ENCODE results near the gene ZBTB44.

The ZBTB44 gene

DNA sequence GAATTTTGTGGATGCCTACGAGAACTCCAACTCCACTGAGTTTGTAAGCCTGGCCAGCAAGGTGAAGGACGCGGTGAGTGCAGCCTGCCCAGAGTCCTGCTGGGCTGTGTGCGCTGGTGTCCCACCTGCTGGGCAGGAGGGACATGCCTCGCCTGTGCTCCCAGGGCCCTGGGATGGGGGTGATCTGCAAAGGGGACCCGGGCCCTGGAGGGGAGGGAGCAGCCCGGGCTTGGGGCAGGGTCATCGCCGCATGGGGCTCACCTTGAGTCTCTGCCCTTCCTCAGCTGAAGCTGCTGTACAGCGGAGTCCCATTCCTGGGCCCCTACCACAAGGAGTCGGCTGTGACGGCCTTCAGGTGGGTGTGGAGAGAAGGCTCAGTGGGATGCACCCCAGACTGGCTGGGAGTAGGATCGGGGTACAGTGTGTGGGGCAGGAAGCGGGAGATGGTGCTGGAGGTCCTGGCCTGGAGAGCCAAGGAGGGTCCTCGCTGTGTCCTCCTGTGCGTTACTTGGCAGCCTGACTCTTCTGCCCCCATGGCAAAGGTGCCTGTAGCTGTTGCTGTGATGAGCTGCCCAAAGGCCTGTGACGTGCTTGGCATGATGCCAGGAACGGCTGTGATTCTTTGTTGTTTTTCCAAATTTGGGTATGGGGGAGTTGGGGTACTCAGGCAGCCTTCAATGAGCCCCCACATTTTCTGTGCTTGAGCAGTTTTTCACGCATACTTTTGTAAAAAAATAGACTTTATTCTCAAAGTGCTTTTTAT is 126.0 kb downstream of the ZBTB44 start:
- TF ChIP-seq, protein P1, sequence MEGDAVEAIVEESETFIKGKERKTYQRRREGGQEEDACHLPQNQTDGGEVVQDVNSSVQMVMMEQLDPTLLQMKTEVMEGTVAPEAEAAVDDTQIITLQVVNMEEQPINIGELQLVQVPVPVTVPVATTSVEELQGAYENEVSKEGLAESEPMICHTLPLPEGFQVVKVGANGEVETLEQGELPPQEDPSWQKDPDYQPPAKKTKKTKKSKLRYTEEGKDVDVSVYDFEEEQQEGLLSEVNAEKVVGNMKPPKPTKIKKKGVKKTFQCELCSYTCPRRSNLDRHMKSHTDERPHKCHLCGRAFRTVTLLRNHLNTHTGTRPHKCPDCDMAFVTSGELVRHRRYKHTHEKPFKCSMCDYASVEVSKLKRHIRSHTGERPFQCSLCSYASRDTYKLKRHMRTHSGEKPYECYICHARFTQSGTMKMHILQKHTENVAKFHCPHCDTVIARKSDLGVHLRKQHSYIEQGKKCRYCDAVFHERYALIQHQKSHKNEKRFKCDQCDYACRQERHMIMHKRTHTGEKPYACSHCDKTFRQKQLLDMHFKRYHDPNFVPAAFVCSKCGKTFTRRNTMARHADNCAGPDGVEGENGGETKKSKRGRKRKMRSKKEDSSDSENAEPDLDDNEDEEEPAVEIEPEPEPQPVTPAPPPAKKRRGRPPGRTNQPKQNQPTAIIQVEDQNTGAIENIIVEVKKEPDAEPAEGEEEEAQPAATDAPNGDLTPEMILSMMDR (IDR thresholded peaks at IDR 0.05; ENCODE audit: borderline replicate concordance, insufficient read depth, low read depth, low read length): no peak
- H3K4me3 ChIP-seq (ENCODE audit: low read depth, low read length): no peak overlapping the region

DNA sequence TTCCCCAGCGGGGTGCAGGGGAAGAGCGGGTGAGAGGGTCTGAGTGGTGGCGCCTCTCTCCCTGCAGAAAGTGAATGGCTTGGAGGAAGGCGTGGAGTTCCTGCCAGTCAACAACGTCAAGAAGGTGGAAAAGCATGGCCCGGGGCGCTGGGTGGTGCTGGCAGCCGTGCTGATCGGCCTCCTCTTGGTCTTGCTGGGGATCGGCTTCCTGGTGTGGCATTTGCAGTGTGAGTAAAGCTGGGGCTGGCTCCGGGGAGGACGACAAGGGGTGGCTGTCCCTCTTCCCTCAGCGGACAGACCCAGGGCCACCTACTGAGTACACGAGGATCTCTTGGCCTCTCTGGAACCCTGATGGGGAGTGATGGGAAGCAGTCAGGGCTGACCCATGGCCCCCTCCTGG is 126.7 kb downstream of the ZBTB44 start:
- TF ChIP-seq, protein P1 (IDR thresholded peaks at IDR 0.05; ENCODE audit: borderline replicate concordance, insufficient read depth, low read depth, low read length): no peak

DNA sequence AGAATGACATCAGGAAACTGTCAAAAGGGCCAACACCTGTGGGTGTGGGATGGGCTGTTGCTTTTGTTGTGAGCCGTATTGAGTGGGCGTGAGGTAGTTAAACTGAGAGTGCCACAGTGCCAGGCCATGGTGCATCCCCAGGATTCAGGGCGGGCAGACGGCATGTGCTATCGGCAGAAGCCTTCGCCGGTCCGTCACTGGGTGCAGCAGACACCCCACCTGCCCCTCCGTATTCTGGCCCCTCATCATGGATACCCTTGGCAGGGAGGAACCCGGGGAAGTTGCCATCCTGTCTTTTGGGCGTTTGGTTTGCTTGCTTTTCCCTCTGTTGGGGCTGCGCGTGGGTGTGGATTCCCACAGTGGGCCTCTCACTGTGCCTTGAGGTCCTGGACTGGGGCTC is 127.6 kb downstream of the ZBTB44 start:
- H3K4me3 ChIP-seq (ENCODE audit: low read depth, low read length): no peak overlapping the region
- TF ChIP-seq, protein P1 (IDR thresholded peaks at IDR 0.05; ENCODE audit: borderline replicate concordance, insufficient read depth, low read depth, low read length): no peak

More for the DNA sequence above, 126.7 kb downstream of the ZBTB44 start:
- no peak overlapping the region for H3K4me3 ChIP-seq (ENCODE audit: low read depth, low read length)

DNA sequence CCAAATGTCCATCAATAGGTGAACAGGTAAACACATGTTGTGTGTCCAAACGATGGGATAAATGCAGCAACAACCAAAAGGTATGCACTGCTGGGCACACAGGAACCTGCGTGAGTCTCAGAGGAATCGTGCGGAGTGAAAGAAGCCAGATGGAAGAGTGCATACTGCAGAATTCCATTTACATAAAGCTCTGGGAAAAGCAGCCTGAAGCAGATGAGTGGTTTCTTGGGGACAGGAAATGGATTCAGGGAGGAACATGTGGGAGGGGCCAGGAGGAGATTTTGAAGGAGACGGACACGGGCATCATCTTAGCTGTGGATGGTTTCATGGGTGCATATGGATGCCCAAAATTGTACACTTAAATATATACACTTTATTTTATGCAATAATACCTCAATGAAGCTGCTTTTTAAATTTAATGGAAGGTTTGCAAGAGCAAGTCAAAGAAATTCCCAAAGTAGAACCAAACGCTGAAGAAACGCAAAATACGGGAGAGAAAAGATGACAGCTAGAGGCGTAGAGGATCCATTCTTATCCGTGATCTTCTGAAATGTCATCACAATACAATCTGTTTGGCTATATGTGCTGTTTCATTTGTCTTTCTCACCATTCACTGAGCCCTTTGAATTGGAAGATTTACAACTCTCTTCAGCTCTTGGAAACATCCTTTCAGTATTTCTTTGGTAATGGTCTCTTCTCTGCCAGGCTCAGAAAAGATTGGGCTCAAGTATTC is 130.7 kb downstream of the ZBTB44 start:
- TF ChIP-seq, protein P1 (IDR thresholded peaks at IDR 0.05; ENCODE audit: borderline replicate concordance, insufficient read depth, low read depth, low read length): no peak
- no peak overlapping the region for H3K4me3 ChIP-seq (ENCODE audit: low read depth, low read length)

DNA sequence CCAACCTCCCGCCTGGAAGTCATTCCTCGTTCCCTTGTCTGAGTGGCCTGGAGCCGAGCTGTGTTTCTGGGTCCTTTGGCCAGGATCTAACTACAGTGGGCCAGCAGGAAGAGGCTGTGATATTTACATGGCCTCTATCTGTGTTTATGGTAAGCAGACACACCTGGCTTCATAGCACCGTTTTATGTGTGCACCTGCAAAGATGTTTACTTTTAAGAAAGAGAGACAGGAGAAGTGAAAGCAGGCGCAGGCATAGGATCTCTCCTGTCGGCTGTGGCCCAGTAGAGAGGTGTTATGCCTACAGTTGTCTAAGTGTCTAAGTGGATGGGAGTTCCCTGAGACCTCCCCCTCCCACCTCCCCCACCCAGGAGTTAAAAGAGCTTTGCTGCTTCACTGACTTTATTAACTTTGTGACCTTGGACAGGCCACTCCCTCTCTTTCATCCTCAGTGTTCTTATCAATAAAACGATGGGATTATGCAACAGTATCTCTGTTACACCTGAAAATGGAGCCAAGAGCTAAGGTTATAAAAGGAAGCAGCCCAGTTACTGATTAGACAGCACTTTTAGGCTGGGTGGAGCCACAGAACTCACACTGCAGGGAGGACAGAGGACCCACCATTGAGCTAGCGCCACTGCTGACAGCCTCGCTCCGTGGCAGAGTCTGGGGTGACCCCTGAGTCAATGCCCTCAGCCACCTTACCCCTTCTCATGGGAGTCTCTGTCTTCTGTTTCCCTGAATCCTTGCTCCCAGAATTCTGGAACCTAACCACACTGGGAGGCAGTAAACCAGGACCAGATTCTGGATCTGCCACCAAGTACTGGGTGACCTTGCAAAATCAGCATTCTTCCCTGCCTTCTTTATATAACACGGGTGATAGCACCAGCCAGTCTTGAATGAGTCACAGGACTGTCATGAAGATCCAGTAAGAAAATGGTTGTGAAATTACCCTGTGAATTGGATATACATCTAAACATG is 133.1 kb downstream of the ZBTB44 start:
- no peak overlapping the region for H3K4me3 ChIP-seq (ENCODE audit: low read depth, low read length)
- TF ChIP-seq, protein P1 (IDR thresholded peaks at IDR 0.05; ENCODE audit: borderline replicate concordance, insufficient read depth, low read depth, low read length): no peak

DNA sequence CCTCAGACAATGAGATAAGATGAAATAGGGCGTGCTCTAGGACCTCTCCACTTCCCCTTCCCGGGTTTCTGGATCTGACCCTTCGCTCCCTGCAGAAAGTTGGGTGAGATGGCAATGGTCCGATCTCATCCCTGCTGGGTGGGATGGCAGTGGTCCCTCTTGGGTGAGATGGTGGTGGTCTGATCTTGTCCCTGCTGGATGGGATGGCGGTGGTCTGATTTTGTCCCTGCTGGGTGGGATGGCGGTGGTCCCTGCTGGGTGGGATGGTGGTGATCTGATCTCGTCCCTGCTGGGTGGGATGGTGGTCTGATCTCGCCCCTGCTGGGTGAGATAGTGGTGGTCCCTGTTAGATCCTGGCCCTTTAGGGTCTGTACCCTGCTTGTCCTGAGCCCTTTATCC is 133.8 kb downstream of the ZBTB44 start:
- TF ChIP-seq, protein P1 (IDR thresholded peaks at IDR 0.05; ENCODE audit: borderline replicate concordance, insufficient read depth, low read depth, low read length): no peak
- H3K4me3 ChIP-seq (ENCODE audit: low read depth, low read length): no peak overlapping the region
